ENCODE results near the gene TMEM132C.

The TMEM132C gene

GRCh38 chr12:128711486-128711885, 444.5 kb downstream of the TMEM132C start (continued):
- TF ChIP-seq, protein P1, sequence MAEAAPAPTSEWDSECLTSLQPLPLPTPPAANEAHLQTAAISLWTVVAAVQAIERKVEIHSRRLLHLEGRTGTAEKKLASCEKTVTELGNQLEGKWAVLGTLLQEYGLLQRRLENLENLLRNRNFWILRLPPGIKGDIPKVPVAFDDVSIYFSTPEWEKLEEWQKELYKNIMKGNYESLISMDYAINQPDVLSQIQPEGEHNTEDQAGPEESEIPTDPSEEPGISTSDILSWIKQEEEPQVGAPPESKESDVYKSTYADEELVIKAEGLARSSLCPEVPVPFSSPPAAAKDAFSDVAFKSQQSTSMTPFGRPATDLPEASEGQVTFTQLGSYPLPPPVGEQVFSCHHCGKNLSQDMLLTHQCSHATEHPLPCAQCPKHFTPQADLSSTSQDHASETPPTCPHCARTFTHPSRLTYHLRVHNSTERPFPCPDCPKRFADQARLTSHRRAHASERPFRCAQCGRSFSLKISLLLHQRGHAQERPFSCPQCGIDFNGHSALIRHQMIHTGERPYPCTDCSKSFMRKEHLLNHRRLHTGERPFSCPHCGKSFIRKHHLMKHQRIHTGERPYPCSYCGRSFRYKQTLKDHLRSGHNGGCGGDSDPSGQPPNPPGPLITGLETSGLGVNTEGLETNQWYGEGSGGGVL (tag by site-specific recombination; IDR thresholded peaks at IDR 0.05): no peak
- TF ChIP-seq, protein P2, sequence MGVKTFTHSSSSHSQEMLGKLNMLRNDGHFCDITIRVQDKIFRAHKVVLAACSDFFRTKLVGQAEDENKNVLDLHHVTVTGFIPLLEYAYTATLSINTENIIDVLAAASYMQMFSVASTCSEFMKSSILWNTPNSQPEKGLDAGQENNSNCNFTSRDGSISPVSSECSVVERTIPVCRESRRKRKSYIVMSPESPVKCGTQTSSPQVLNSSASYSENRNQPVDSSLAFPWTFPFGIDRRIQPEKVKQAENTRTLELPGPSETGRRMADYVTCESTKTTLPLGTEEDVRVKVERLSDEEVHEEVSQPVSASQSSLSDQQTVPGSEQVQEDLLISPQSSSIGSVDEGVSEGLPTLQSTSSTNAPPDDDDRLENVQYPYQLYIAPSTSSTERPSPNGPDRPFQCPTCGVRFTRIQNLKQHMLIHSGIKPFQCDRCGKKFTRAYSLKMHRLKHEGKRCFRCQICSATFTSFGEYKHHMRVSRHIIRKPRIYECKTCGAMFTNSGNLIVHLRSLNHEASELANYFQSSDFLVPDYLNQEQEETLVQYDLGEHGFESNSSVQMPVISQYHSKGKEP (tag by site-specific recombination; IDR thresholded peaks at IDR 0.05): no peak
- no peak for TF ChIP-seq ZNF157 (tag by site-specific recombination; IDR thresholded peaks at IDR 0.05)
- no peak for TF ChIP-seq WT1 (tag by site-specific recombination; IDR thresholded peaks at IDR 0.05)
- TF ChIP-seq ZNF596 (tag by site-specific recombination; IDR thresholded peaks at IDR 0.05): no peak
- TF ChIP-seq, protein P3, sequence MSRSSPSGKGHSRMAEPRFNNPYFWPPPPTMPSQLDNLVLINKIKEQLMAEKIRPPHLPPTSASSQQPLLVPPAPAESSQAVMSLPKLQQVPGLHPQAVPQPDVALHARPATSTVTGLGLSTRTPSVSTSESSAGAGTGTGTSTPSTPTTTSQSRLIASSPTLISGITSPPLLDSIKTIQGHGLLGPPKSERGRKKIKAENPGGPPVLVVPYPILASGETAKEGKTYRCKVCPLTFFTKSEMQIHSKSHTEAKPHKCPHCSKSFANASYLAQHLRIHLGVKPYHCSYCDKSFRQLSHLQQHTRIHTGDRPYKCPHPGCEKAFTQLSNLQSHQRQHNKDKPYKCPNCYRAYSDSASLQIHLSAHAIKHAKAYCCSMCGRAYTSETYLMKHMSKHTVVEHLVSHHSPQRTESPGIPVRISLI (tag by site-specific recombination; IDR thresholded peaks at IDR 0.05): no peak
- TF ChIP-seq ZEB2 (tag by site-specific recombination; IDR thresholded peaks at IDR 0.05): no peak
- TF ChIP-seq ZBTB8A (tag by site-specific recombination; IDR thresholded peaks at IDR 0.05): no peak
- no peak for TF ChIP-seq ZNF791 (tag by site-specific recombination; IDR thresholded peaks at IDR 0.05)
- no peak for TF ChIP-seq ZNF830 (tag by site-specific recombination; IDR thresholded peaks at IDR 0.05; ENCODE audit: low read depth)
- TF ChIP-seq ZNF10 (tag by site-specific recombination; IDR thresholded peaks at IDR 0.05): no peak
- TF ChIP-seq ZNF433 (tag by site-specific recombination; IDR thresholded peaks at IDR 0.05; ENCODE audit: low read depth): no peak
- TF ChIP-seq REPIN1 (tag by site-specific recombination; IDR thresholded peaks at IDR 0.05; ENCODE audit: low read depth): no peak
- no peak for TF ChIP-seq ZNF26 (tag by site-specific recombination; IDR thresholded peaks at IDR 0.05)
- TF ChIP-seq ZNF664 (tag by site-specific recombination; IDR thresholded peaks at IDR 0.05): no peak
- TF ChIP-seq ZNF341 (tag by site-specific recombination; IDR thresholded peaks at IDR 0.05; ENCODE audit: low read depth): no peak

- CTCF ChIA-PET: no interaction called here
- no peaks in the 10 kb centered on the region for H3K36me3 ChIP-seq (ENCODE audit: control insufficient read depth in 2 of 2, insufficient read depth in 1 of 2, low read length in 2 of 2)
- H3K27ac ChIP-seq (ENCODE audit: extremely low read depth, low read depth, low read length): no peak overlapping the region
- H3K9me3 ChIP-seq (ENCODE audit: control insufficient read depth, insufficient read depth, low read depth, low read length): no peaks in the 10 kb centered on the region
- TF ChIP-seq ZNF501 (tag by site-specific recombination; IDR thresholded peaks at IDR 0.05) (no peak), FEZF1 (tag by site-specific recombination; IDR thresholded peaks at IDR 0.05) (no peak), YY2 (tag by site-specific recombination; IDR thresholded peaks at IDR 0.05) (no peak), ZNF302 (tag by site-specific recombination; IDR thresholded peaks at IDR 0.05; ENCODE audit: low read depth) (no peak), ZSCAN16 (tag by site-specific recombination; IDR thresholded peaks at IDR 0.05) (no peak), KLF8 (tag by site-specific recombination; IDR thresholded peaks at IDR 0.05) (no peak), ZNF19 (tag by site-specific recombination; IDR thresholded peaks at IDR 0.05; ENCODE audit: low read depth) (no peak), ZNF26 (tag by site-specific recombination; IDR thresholded peaks at IDR 0.05) (no peak), ZNF610 (tag by site-specific recombination; IDR thresholded peaks at IDR 0.05; ENCODE audit: borderline replicate concordance) (no peak), SCRT2 (tag by site-specific recombination; IDR thresholded peaks at IDR 0.05) (no peak)
- TF ChIP-seq, protein P4, sequence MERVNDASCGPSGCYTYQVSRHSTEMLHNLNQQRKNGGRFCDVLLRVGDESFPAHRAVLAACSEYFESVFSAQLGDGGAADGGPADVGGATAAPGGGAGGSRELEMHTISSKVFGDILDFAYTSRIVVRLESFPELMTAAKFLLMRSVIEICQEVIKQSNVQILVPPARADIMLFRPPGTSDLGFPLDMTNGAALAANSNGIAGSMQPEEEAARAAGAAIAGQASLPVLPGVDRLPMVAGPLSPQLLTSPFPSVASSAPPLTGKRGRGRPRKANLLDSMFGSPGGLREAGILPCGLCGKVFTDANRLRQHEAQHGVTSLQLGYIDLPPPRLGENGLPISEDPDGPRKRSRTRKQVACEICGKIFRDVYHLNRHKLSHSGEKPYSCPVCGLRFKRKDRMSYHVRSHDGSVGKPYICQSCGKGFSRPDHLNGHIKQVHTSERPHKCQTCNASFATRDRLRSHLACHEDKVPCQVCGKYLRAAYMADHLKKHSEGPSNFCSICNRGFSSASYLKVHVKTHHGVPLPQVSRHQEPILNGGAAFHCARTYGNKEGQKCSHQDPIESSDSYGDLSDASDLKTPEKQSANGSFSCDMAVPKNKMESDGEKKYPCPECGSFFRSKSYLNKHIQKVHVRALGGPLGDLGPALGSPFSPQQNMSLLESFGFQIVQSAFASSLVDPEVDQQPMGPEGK (tag by site-specific recombination; IDR thresholded peaks at IDR 0.05): no peak
- no peak overlapping the region for H3K4me3 ChIP-seq (ENCODE audit: low read depth, low read length)
- POLR2A ChIA-PET: interaction anchor here (0.6 kb wide), 1 partner anchor 16 kb away, joined by 7 read pairs; no protein-coding TSS in a partner anchor
- H3K4me1 ChIP-seq (ENCODE audit: control insufficient read depth, insufficient read depth, low read length): no peaks in the 10 kb centered on the region
These were observed 445.7 kb downstream of the TMEM132C start for GRCh38 chr12:128712622-128713021.

Data from HEK293 (cell line).